ENCODE measurements around the gene AVEN. TPM values are rescaled to one million over a fixed set of nuclear protein-coding genes. Genes with fewer than 3 reads are reported as not detected.

The AVEN gene
- total RNA-seq, 1 experiment from 2014 or later = 17.0 TPM

GRCh38 chr15:33968821-33969220 lies 70.2 kb downstream of the AVEN start:
- H3K27ac ChIP-seq (ENCODE audit: low read depth, low read length, poor library complexity, severe bottlenecking) = no peak overlapping the region
- no peak overlapping the region for H3K4me3 ChIP-seq (ENCODE audit: low read depth, low read length, poor library complexity, severe bottlenecking)
- no peaks in the 10 kb centered on the region for H3K36me3 ChIP-seq (ENCODE audit: insufficient read depth, low read length, poor library complexity, severe bottlenecking)
- BruUV-seq (replicated peaks) = no TSS peak
- no peaks in the 10 kb centered on the region for H3K27me3 ChIP-seq (replicated peaks; ENCODE audit: insufficient read depth, low read depth, low read length, poor library complexity)
- ChIA-PET POLR2A (ENCODE audit: low non-redundant PET) (interaction anchor here (0.5 to 0.6 kb wide), 2 partner anchors 168 to 182 kb away, joined by 3 read pairs; no protein-coding TSS in a partner anchor), CTCF (no interaction called here)
- DNase-seq (ENCODE audit: low spot score) = no peak
- H3K4me1 ChIP-seq (ENCODE audit: insufficient read depth, low read length, poor library complexity, severe bottlenecking) = no peaks in the 10 kb centered on the region
- no peaks in the 10 kb centered on the region for H3K9me3 ChIP-seq (ENCODE audit: low read depth, low read length, poor library complexity, severe bottlenecking)
- intact Hi-C loops (cut with micrococcal nuclease; ENCODE audit: unreplicated experiment) = no loop called here
- TF ChIP-seq EZH2 (IDR thresholded peaks at IDR 0.05; ENCODE audit: borderline replicate concordance, low read depth, low read length, poor library complexity, severe bottlenecking) (no peak), CTCF (conservative IDR thresholded peaks at IDR 0.05; ENCODE audit: low read depth, low read length) (no peak)

GRCh38 chr15:33968224-33968623 lies 70.8 kb downstream of the AVEN start, which contains the start of gene CHRM5:
TSS of gene CHRM5 (plus strand) at chr15:33968497. CDS start at chr15:34062718, 94,221 bp downstream.
- intact Hi-C loops (cut with micrococcal nuclease; ENCODE audit: unreplicated experiment) = no loop called here
- no peak for DNase-seq (ENCODE audit: low spot score)
- no TSS peak for BruUV-seq (replicated peaks)

GRCh38 chr15:33964665-33965040 lies 74.4 kb downstream of the AVEN start:
- H3K27me3 ChIP-seq (replicated peaks; ENCODE audit: insufficient read depth, low read depth, low read length, poor library complexity) = no peaks in the 10 kb centered on the region
- no peaks in the 10 kb centered on the region for H3K36me3 ChIP-seq (ENCODE audit: insufficient read depth, low read length, poor library complexity, severe bottlenecking)
- no peaks in the 10 kb centered on the region for H3K4me1 ChIP-seq (ENCODE audit: insufficient read depth, low read length, poor library complexity, severe bottlenecking)
- TF ChIP-seq CTCF (conservative IDR thresholded peaks at IDR 0.05; ENCODE audit: low read depth, low read length) = no peak
- no peak for TF ChIP-seq EZH2 (IDR thresholded peaks at IDR 0.05; ENCODE audit: borderline replicate concordance, low read depth, low read length, poor library complexity, severe bottlenecking)
- no peak overlapping the region for H3K27ac ChIP-seq (ENCODE audit: low read depth, low read length, poor library complexity, severe bottlenecking)
- ChIA-PET POLR2A (ENCODE audit: low non-redundant PET) (no interaction called here), CTCF (interaction anchor here (0.7 kb wide), 1 partner anchor 470 kb away, joined by 5 read pairs; no protein-coding TSS in a partner anchor)
- no TSS peak for BruUV-seq (replicated peaks)
- no peak overlapping the region for H3K4me3 ChIP-seq (ENCODE audit: low read depth, low read length, poor library complexity, severe bottlenecking)
- no peaks in the 10 kb centered on the region for H3K9me3 ChIP-seq (ENCODE audit: low read depth, low read length, poor library complexity, severe bottlenecking)
- DNase-seq (ENCODE audit: low spot score) = no peak
- intact Hi-C loops (cut with micrococcal nuclease; ENCODE audit: unreplicated experiment) = loop anchor here (2.0 kb wide), 1 partner anchor 232 kb away; no protein-coding TSS in a partner anchor

More at GRCh38 chr15:33968224-33968623, 70.8 kb downstream of the AVEN start, which contains the start of gene CHRM5:
- ChIA-PET CTCF (no interaction called here), POLR2A (ENCODE audit: low non-redundant PET) (interaction anchor here (0.5 kb wide), 1 partner anchor 182 kb away, joined by 3 read pairs; no protein-coding TSS in a partner anchor)
- Histone ChIP-seq H3K4me3 (ENCODE audit: low read depth, low read length, poor library complexity, severe bottlenecking) (no peak within 1 kb of the TSS), H3K4me1 (ENCODE audit: insufficient read depth, low read length, poor library complexity, severe bottlenecking) (no peaks in the 10 kb centered on the region), H3K9me3 (ENCODE audit: low read depth, low read length, poor library complexity, severe bottlenecking) (no peaks in the 10 kb centered on the region), H3K27ac (ENCODE audit: low read depth, low read length, poor library complexity, severe bottlenecking) (no peak within 1 kb of the TSS), H3K27me3 (replicated peaks; ENCODE audit: insufficient read depth, low read depth, low read length, poor library complexity) (no peaks in the 10 kb centered on the region), H3K36me3 (ENCODE audit: insufficient read depth, low read length, poor library complexity, severe bottlenecking) (no peaks in the 10 kb centered on the region)
- TF ChIP-seq EZH2 (IDR thresholded peaks at IDR 0.05; ENCODE audit: borderline replicate concordance, low read depth, low read length, poor library complexity, severe bottlenecking) (no peak), CTCF (conservative IDR thresholded peaks at IDR 0.05; ENCODE audit: low read depth, low read length) (no peak)
